Spleen (tissue), 11 donors: ENCODE data around the gene CEP128. TPM values are rescaled to one million over a fixed set of nuclear protein-coding genes. Genes with fewer than 3 reads are reported as not detected.

ENCODE experiments used
- DNase-seq: peaks from one replicate; pipeline ENCODE4 v3.0.0-alpha.2; 2020
- H3K27ac ChIP-seq, 8 donors: fragments of 200-600 bp; sonication (generic) in 7 of 8; 1 replicate in 4 of 8; 2 replicates in 4 of 8; pipeline versions ENCODE4 v1.5.0 to v1.8.0; 2016 to 2021; ENCODE audit warnings: inconsistent platforms in 4 of 8, mild to moderate bottlenecking in 4 of 8, moderate library complexity in 1 of 8
- H3K27me3 ChIP-seq, 7 donors: fragments of 200-600 bp; sonication (generic) in 6 of 7; replicated peaks in 1 of 7; 1 replicate in 4 of 7; 2 replicates in 3 of 7; pipeline versions ENCODE4 v1.5.0 to v1.8.0; 2016 to 2021; ENCODE audit warnings: inconsistent platforms in 3 of 7, mild to moderate bottlenecking in 1 of 7
- H3K36me3 ChIP-seq, 6 donors: fragments of 200-600 bp; sonication (generic) in 5 of 6; 1 replicate in 4 of 6; 2 replicates in 2 of 6; pipeline versions ENCODE4 v1.5.0 to v1.8.0; 2016 to 2021; ENCODE audit warnings: inconsistent platforms in 2 of 6
- H3K4me1 ChIP-seq, 6 donors: fragments of 200-600 bp; sonication (generic) in 5 of 6; 1 replicate in 3 of 6; 2 replicates in 3 of 6; pipeline versions ENCODE4 v1.5.0 to v1.8.0; 2016 to 2021; ENCODE audit warnings: inconsistent platforms in 3 of 6
- H3K4me3 ChIP-seq, 8 donors: fragments of 200-600 bp; sonication (generic) in 7 of 8; 1 replicate in 4 of 8; 2 replicates in 4 of 8; pipeline versions ENCODE4 v1.5.0 to v1.8.0; 2016 to 2021; ENCODE audit warnings: inconsistent platforms in 4 of 8, mild to moderate bottlenecking in 4 of 8, moderate library complexity in 2 of 8
- H3K9me3 ChIP-seq, 8 donors: fragments of 200-600 bp; sonication (generic) in 7 of 8; 1 replicate in 4 of 8; 2 replicates in 4 of 8; pipeline versions ENCODE4 v1.5.0 to v1.8.0; 2016 to 2021; ENCODE audit warnings: inconsistent platforms in 4 of 8
- CTCF ChIP-seq, 11 experiments: fragments of 200-600 bp in 7 of 11; fragments of 450-650 bp in 4 of 11; sonication (generic) in 4 of 11; IDR thresholded peaks in 8 of 11; conservative IDR thresholded peaks in 3 of 11; 1 replicate in 7 of 11; 2 replicates in 4 of 11; pipeline versions ENCODE4 v1.4.0 to v1.8.0; 2016 to 2021; ENCODE audit warnings: antibody characterized with exemption in 11 of 11, inconsistent platforms in 4 of 11, mild to moderate bottlenecking in 1 of 11
- POLR2A ChIP-seq, 3 donors: fragments of 450-650 bp; IDR thresholded peaks; one replicate each; pipeline ENCODE4 v1.5.1; 2017; ENCODE audit warnings: antibody characterized with exemption in 3 of 3, mild to moderate bottlenecking in 1 of 3
- POLR2AphosphoS5 ChIP-seq, 3 donors: sonication (generic); formaldehyde crosslinking; IDR thresholded peaks; one replicate each; pipeline ENCODE4 v1.5.1; 2017; ENCODE audit warnings: antibody characterized with exemption in 3 of 3
- WGBS, 5 donors: extraction: QIAGEN DNeasy Blood & Tissue Kit in 3 of 5; methylation state at CpG; one replicate each; pipeline versions ENCODE4 v1.1.5 to v1.1.7; 2013 to 2018; 5-methylcytosine and 5-hydroxymethylcytosine counted together
- intact Hi-C: fragments of 100-400 bp; cut with DNase I; formaldehyde crosslinking; loops from one replicate; pipeline ENCODE4 v1.15.0; 2023; ENCODE audit warnings: low total_unique reads
- polyA plus RNA-seq, 3 donors: library from polyadenylated mRNA; stranded (reverse); fragments of 200-250 nt; gene quantifications; one replicate each; pipeline ENCODE4 v1.2.1, GENCODE V29; 2013
- total RNA-seq, 7 donors: library from RNA; depleted of rRNA in 3 of 7; stranded (reverse); fragments of >200 nt in 3 of 7; fragmentation: NEBNext Ultra II Directional in 4 of 7; extraction: Animal tissue kit (Norgen Biotek cat#: 25700) in 4 of 7; gene quantifications; one replicate each; pipeline versions ENCODE4 v1.1.0 to v1.2.1, GENCODE V29; 2016 to 2021
- donor health status: healthy with polysubstance abuse.
- donor health status: DM: no; HTN: no; CAD: no; lungs with moderate emphysema.
- donor health status: DM: no; HTN: no; CAD: no.
- donor health status: Bipolar disorder and iron deficiency.
- donor health status: healthy.
- donor health status: DM: no; HTN: no; CAD: no.
- donor health status: DM: yes; HTN: yes; CAD: no.

Gene CEP128
- total and polyA plus RNA-seq, 10 donors, result 1.5 to 34.2 (median 15.7) TPM

GRCh38 chr14:80678436-80678835, 263.1 kb downstream of the CEP128 start:
- no peaks in the 10 kb centered on the region for H3K4me1 ChIP-seq
- no peak for TF ChIP-seq POLR2AphosphoS5 (IDR thresholded peaks at IDR 0.05)
- TF ChIP-seq CTCF (IDR thresholded peaks at IDR 0.05 in 8 of 11, conservative IDR thresholded peaks at IDR 0.05 in 3 of 11), result no peak
- TF ChIP-seq POLR2A (IDR thresholded peaks at IDR 0.05), result no peak
- 94 to 99% (median 97%) methylated on average over 3 of the region's 3 CpGs for WGBS, 5 donors
- no peaks in the 10 kb centered on the region for H3K27me3 ChIP-seq
- no peak overlapping the region for H3K27ac ChIP-seq
- peaks cover 0 to 10% (median 0%) of the 10 kb centered on the region in 6 donors for H3K36me3 ChIP-seq
- DNase-seq, result no peak
- intact Hi-C loops, result no loop called here
- no peak overlapping the region for H3K4me3 ChIP-seq
- peaks cover 6 to 57% (median 51%) of the 10 kb centered on the region in 8 donors for H3K9me3 ChIP-seq

- Histone ChIP-seq H3K27ac (no peak overlapping the region), H3K27me3 (no peaks in the 10 kb centered on the region), H3K4me3 (no peak overlapping the region), H3K4me1 (no peaks in the 10 kb centered on the region), H3K9me3 (peaks cover 0 to 24% (median 18%) of the 10 kb centered on the region in 8 donors), H3K36me3 (no peaks in the 10 kb centered on the region)
- no peak for DNase-seq
- no peak for TF ChIP-seq POLR2A (IDR thresholded peaks at IDR 0.05)
- TF ChIP-seq POLR2AphosphoS5 (IDR thresholded peaks at IDR 0.05), result no peak
- no peak for TF ChIP-seq CTCF (IDR thresholded peaks at IDR 0.05 in 8 of 11, conservative IDR thresholded peaks at IDR 0.05 in 3 of 11)
- 91 to 96% (median 94%) methylated on average over 2 of the region's 2 CpGs for WGBS, 5 donors
- intact Hi-C loops, result no loop called here
Measured at GRCh38 chr14:80669426-80669825, 272.1 kb downstream of the CEP128 start.

GRCh38 chr14:80664576-80664975, 277.0 kb downstream of the CEP128 start:
- Histone ChIP-seq H3K9me3 (peaks cover 0 to 19% (median 11%) of the 10 kb centered on the region in 8 donors), H3K36me3 (no peaks in the 10 kb centered on the region), H3K4me3 (no peak overlapping the region), H3K27ac (no peak overlapping the region), H3K4me1 (no peaks in the 10 kb centered on the region), H3K27me3 (no peaks in the 10 kb centered on the region)
- intact Hi-C loops, result no loop called here
- no peak for DNase-seq
- TF ChIP-seq CTCF (IDR thresholded peaks at IDR 0.05 in 8 of 11, conservative IDR thresholded peaks at IDR 0.05 in 3 of 11) (no peak), POLR2AphosphoS5 (IDR thresholded peaks at IDR 0.05) (no peak), POLR2A (IDR thresholded peaks at IDR 0.05) (no peak)
- WGBS, 5 donors, result 82 to 99% (median 93%) methylated on average over 2 of the region's 2 CpGs

GRCh38 chr14:80663541-80663940, 278.0 kb downstream of the CEP128 start:
- 80 to 95% (median 86%) methylated on average over 2 of the region's 2 CpGs for WGBS, 5 donors
- H3K4me3 ChIP-seq, result no peak overlapping the region
- H3K36me3 ChIP-seq, result no peaks in the 10 kb centered on the region
- no peaks in the 10 kb centered on the region for H3K27me3 ChIP-seq
- peaks cover 0 to 9% (median 5%) of the 10 kb centered on the region in 8 donors for H3K9me3 ChIP-seq
- H3K4me1 ChIP-seq, result no peaks in the 10 kb centered on the region
- no peak for TF ChIP-seq POLR2AphosphoS5 (IDR thresholded peaks at IDR 0.05)
- no peak for TF ChIP-seq POLR2A (IDR thresholded peaks at IDR 0.05)
- TF ChIP-seq CTCF (IDR thresholded peaks at IDR 0.05 in 8 of 11, conservative IDR thresholded peaks at IDR 0.05 in 3 of 11), result no peak
- no peak for DNase-seq
- intact Hi-C loops, result no loop called here
- no peak overlapping the region for H3K27ac ChIP-seq
